Measurements from ENCODE around the gene ZP1.
"Not testable (repeated sequence)": the region's sequence is repeated elsewhere in the genome, so short reads cannot be mapped to it uniquely, and the experiment has no call there.

The ZP1 gene

GRCh38 chr11:60866911-60867870 lies at the start of gene ZP1:
ZP1 (plus strand) TSS chr11:60867542; CDS start chr11:60867562, 20 bp downstream.
- no peak for DNase-seq (ENCODE audit: low read depth)

- DNase-seq (ENCODE audit: low read depth): no peak
These were observed 49.3 kb upstream of the ZP1 start for GRCh38 chr11:60818057-60818456.

- DNase-seq (ENCODE audit: low read depth): no peak
These were observed 45.3 kb upstream of the ZP1 start for GRCh38 chr11:60821827-60822599.

- DNase-seq (ENCODE audit: low read depth): not testable (repeated sequence)
These were observed 43.5 kb upstream of the ZP1 start for GRCh38 chr11:60823745-60824306.

GRCh38 chr11:60825118-60825517 lies 42.2 kb upstream of the ZP1 start:
- no peak for DNase-seq (ENCODE audit: low read depth)

GRCh38 chr11:60825790-60826189 lies 41.6 kb upstream of the ZP1 start:
- DNase-seq (ENCODE audit: low read depth): no peak

- DNase-seq (ENCODE audit: low read depth): no peak
These were observed 36.7 kb upstream of the ZP1 start for GRCh38 chr11:60830478-60831142.

- DNase-seq (ENCODE audit: low read depth): peak; percentile 37
These were observed 36.2 kb upstream of the ZP1 start for GRCh38 chr11:60831143-60831500.

GRCh38 chr11:60831501-60832079 lies 35.8 kb upstream of the ZP1 start:
- DNase-seq (ENCODE audit: low read depth): peak; percentile 35

GRCh38 chr11:60834742-60835533 lies 32.4 kb upstream of the ZP1 start:
- no peak for DNase-seq (ENCODE audit: low read depth)

GRCh38 chr11:60835534-60835846 lies 31.9 kb upstream of the ZP1 start:
- DNase-seq (ENCODE audit: low read depth): no peak

GRCh38 chr11:60836866-60837515 lies 30.4 kb upstream of the ZP1 start:
- DNase-seq (ENCODE audit: low read depth): no peak

GRCh38 chr11:60838132-60838531 lies 29.2 kb upstream of the ZP1 start:
- DNase-seq (ENCODE audit: low read depth): no peak

GRCh38 chr11:60840470-60841430 lies 26.6 kb upstream of the ZP1 start:
- DNase-seq (ENCODE audit: low read depth): peak; percentile 83

- peak; percentile 90 for DNase-seq (ENCODE audit: low read depth)
These were observed 25.3 kb upstream of the ZP1 start, which contains the start of gene CCDC86 for GRCh38 chr11:60841797-60842667. CCDC86 (plus strand) TSS chr11:60842113; CDS start chr11:60842125, 12 bp downstream.

- DNase-seq (ENCODE audit: low read depth): no peak
These were observed 24.4 kb upstream of the ZP1 start for GRCh38 chr11:60842668-60843600.
